Measurements from ENCODE around the gene TUBB4A. TPM values are rescaled to one million over a fixed set of nuclear protein-coding genes. Genes with fewer than 3 reads are reported as not detected.

Gene TUBB4A
- total RNA-seq, 1 experiment from 2014 or later = 20.3 TPM

DNA sequence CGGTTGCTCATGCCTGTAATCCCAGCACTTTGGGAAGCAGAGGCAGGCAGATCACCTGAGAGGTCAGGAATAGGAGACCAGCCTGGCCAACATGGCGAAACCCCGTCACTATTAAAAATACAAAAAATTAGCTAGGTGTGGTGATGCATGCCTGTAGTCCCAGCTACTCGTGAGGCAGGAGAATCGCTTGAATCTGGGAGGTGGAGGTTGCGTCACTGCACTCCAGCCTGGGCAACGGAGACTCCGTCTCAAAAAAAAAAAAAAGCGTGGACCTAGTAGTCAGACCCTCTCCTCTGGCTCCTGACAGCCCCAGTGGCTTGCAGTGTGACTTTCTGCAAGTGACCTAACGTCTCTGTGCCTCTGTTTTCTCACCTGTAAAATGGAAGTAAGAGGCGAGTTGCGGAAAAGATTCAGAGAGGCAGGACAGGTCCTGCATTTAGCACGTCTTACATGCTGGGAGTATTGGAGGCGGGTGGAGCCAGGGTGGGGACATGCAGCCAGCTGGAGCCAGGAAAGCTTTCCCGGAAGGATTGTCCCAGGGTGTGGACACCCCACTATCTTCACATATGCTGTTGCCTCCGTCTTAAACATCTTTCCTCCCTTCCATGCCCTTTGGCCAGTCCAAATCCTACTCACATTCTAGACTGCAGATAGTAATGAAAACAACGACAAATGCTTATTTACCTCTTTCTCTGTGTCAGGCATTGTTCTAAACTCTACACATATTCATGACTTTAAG is 2.9 kb downstream of the TUBB4A start:
- no peak overlapping the region for H2AFZ ChIP-seq (ENCODE audit: low read length)
- Mint-ChIP-seq H3K27ac (peak overlapping the region in 1 of 3 experiments; percentile 26; a peak in 1 of 7 replicates), H3K4me3 (no peak overlapping the region), H3K4me1 (peaks cover 7 to 9% of the 10 kb centered on the region in 2 experiments), H3K9me3 (no peaks in the 10 kb centered on the region), H3K36me3 (ENCODE audit: insufficient read depth in 1 of 3, low read depth in 3 of 3) (peaks cover 0 to 24% (median 4%) of the 10 kb centered on the region in 3 experiments), H3K27me3 (ENCODE audit: low read depth) (peaks cover 28% of the 10 kb centered on the region)
- no peaks in the 10 kb centered on the region for H3K79me2 ChIP-seq (ENCODE audit: insufficient read depth, low read length)
- H3K23ac ChIP-seq (ENCODE audit: insufficient read length, low read depth, low read length) = no peak overlapping the region
- H4K20me1 ChIP-seq (ENCODE audit: control insufficient read depth, insufficient read depth, insufficient read length) = no peaks in the 10 kb centered on the region
- H3K23me2 ChIP-seq (ENCODE audit: insufficient read length, low read depth, low read length, poor library complexity, severe bottlenecking) = peaks cover 9% of the 10 kb centered on the region
- no peak overlapping the region for H3K56ac ChIP-seq (ENCODE audit: insufficient read length, low read depth, low read length)
- H3K9me3 ChIP-seq (ENCODE audit: control insufficient read depth, low read depth, low read length) = no peaks in the 10 kb centered on the region
- H2BK5ac ChIP-seq (ENCODE audit: insufficient read length, low read length) = no peak overlapping the region
- WGBS (ENCODE audit: extremely low coverage, insufficient read length, low lambda C conversion rate) = no CpG with 5 or more reads among the region's 17 CpGs
- no peak overlapping the region for H2BK12ac ChIP-seq (ENCODE audit: insufficient read length, low read depth, low read length)
- no peak overlapping the region for H2BK15ac ChIP-seq (ENCODE audit: low read depth, low read length)
- TF ChIP-seq, protein P1, sequence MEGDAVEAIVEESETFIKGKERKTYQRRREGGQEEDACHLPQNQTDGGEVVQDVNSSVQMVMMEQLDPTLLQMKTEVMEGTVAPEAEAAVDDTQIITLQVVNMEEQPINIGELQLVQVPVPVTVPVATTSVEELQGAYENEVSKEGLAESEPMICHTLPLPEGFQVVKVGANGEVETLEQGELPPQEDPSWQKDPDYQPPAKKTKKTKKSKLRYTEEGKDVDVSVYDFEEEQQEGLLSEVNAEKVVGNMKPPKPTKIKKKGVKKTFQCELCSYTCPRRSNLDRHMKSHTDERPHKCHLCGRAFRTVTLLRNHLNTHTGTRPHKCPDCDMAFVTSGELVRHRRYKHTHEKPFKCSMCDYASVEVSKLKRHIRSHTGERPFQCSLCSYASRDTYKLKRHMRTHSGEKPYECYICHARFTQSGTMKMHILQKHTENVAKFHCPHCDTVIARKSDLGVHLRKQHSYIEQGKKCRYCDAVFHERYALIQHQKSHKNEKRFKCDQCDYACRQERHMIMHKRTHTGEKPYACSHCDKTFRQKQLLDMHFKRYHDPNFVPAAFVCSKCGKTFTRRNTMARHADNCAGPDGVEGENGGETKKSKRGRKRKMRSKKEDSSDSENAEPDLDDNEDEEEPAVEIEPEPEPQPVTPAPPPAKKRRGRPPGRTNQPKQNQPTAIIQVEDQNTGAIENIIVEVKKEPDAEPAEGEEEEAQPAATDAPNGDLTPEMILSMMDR (conservative IDR thresholded peaks at IDR 0.05) = no peak
- no peak overlapping the region for H3K4me2 ChIP-seq (ENCODE audit: insufficient read depth, insufficient read length, low read length)
- H3K9ac ChIP-seq (ENCODE audit: extremely low read depth, insufficient read length, low read length) = no peak overlapping the region
- H2BK120ac ChIP-seq (ENCODE audit: low read depth, low read length, poor library complexity, severe bottlenecking) = no peak overlapping the region
- no peak overlapping the region for H4K8ac ChIP-seq (replicated peaks; ENCODE audit: insufficient read length, low read depth, low read length)
- no peak for DNase-seq
- no peak overlapping the region for H3K27ac ChIP-seq (ENCODE audit: insufficient read length, low read depth, low read length)
- H3K4me1 ChIP-seq (ENCODE audit: insufficient read depth, low read length) = no peaks in the 10 kb centered on the region
- H4K5ac ChIP-seq (ENCODE audit: insufficient read length, low read depth, low read length) = no peak overlapping the region
- no peak overlapping the region for H2BK20ac ChIP-seq (ENCODE audit: low read depth, low read length, poor library complexity, severe bottlenecking)
- H2AK5ac ChIP-seq (ENCODE audit: insufficient read length, low read length) = no peak overlapping the region
- H3K14ac ChIP-seq (ENCODE audit: insufficient read depth, low read length) = no peak overlapping the region
- H4K91ac ChIP-seq (ENCODE audit: insufficient read length, low read depth, low read length) = no peak overlapping the region
- H3K27me3 ChIP-seq (ENCODE audit: insufficient read depth, low read length) = no peaks in the 10 kb centered on the region
- H3K4ac ChIP-seq (ENCODE audit: low read depth, low read length) = no peak overlapping the region
- H3K79me1 ChIP-seq (ENCODE audit: insufficient read depth, low read depth, low read length, poor library complexity, severe bottlenecking) = no peaks in the 10 kb centered on the region
- H3T11ph ChIP-seq (ENCODE audit: low read length) = no peak overlapping the region
- H3K18ac ChIP-seq (ENCODE audit: insufficient read length, low read depth, low read length) = no peak overlapping the region

All from H9 (cell line).